ENCODE data around the gene GAL.

The GAL gene

DNA sequence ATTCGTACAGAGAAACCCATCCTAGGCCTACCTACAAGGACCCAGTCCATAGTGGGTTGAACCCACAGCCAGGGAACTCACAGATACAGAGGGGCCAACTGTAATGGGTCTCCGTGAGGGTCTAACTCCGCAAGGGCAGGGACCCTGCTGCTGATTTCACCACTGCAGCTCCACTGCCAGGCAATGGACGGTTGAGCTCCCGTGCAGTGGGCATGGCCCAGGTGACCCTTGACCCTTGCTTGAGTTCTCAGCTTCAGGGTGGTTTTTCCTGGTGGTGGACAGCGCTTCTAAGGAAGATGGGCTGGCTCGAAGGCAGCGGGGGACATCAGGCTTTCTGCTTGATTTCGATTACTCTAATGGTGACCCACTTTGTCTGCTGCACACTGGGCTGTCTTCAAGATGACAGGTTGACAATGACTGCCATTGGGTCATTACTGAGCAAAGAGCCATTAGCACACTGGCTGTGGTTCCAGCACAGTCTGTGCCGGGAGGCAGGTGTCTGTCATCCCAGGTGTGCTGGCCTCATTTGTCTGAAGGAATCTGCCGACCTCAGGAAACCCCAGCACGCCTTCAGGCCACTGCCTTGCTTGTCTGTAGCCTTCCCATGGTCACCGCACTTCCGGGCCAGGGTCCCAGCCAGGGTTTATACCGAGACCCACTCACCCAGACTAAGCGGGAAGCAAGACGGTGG, 3.7 kb upstream of the GAL start:
- in situ Hi-C loops (cut with MboI; ENCODE audit: low sequenced_read_pairs) = no loop called here

DNA sequence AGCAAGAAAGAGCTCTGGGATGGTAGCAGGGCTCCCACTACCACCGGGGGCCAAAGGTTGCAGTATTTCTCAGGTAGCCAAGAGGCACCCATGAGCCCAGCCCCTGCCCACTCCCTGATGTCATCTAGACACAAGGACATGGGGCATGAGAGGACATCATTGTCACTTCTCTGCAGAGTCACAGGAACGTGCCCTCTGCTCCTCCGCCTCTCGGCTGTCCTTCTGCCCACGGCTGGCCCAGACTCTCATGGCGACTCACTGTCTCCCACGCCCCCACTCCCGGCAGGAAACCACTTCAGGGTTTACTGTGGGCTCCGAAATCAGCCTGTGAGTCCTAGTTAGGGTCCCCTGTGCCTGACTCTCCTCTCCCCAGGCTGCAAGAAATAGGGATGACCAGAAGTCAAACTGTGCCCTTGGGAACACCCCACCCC, 1.8 kb upstream of the GAL start:
- in situ Hi-C loops (cut with MboI; ENCODE audit: low sequenced_read_pairs) = no loop called here

DNA sequence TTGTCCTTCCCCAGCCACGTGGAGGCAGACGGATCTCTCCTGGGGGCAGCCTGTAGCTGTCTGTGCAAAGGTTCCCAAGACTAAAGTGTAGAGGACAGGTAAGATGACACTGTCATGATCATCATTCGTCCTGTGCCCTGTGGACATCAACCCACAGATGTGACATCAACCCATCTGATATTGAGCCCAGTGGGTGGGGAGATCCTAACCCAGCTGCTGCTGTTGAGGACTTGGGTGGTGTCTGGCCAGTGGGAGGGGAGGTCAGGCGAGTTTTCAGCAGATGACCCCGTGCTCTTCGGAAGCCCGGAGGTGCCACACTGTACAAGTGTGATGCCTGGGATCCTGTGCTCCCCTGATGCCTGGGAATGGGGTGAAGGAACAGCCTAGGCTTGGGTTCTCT, 1.2 kb upstream of the GAL start:
- in situ Hi-C loops (cut with MboI; ENCODE audit: low sequenced_read_pairs) = no loop called here

DNA sequence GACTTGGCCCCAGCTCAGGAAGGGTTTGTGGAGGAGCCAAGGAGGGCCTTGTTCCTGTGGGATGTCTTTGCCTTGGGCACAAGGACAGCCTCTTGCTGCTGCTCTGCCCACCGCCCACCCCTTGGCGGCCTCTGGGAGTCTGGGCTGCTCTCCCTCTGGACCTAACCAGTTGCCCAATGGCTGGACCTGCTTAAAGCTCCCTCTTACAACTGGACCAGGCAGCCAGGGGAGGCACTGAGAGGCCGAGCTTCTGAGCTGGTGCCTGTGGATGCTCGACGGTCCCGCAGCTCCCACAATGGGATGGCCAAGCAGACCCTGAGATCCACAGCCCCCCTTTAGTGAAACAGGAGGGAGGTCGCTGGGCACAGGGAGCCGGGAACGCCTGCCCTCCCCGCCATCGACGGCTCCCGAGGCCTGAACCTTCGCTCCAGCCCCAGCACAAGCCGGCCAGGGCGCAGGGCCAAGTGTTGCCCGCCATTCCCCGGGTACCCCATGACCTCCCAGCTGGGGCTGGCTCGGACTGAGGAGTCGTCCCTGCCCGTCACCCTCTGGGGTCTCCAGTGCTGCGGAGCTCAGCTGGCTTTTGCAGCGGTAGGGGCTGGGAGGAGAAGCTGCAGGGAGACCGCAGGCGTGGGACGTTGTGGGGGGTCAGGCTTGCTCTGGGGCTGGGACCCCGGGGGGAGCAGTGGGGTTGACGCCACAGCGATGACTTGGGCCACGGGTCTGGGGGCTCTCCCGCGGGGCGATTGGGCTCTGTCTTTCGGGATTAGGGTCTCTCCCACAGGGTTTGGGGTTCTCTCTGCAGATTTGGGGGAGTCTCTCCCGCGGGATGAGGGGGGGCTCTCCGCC, 584 bp upstream of the GAL start:
- in situ Hi-C loops (cut with MboI; ENCODE audit: low sequenced_read_pairs) = no loop called here

DNA sequence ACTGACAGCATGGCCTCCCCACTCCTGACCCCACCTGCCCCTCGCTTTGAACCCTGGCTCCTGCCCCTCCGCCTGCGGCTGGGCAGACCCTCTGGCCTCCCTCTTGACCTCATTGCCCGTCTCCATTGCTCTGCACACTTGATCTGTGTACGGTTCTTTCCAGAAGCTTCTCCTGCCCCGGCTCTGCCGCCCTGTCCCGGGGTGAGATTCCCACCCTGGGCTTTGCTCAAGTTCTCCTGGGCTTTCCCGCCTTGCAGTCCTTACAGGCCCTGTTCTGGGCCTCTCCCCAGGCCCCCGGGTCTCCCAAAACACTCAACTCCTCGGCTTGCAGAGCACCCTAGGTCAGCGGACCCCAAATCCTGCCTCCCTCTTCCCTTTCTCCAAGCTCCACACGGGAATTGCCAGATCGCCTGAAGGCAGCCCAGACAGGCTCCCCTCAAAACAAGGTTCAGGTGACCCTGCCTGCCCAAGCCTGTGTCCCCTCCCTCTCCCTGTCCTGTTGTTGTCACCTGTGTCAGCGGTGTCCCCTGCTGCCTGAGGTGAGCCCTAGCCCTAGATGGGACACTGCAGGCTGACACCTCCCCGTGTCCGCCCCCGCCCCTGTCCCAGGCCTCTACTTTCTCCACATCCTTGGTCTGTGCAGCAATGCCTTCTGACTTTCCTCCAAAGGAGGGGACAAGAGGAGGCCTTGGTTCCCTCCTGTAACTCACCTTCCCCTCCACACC, 1.5 kb downstream of the GAL start:
- in situ Hi-C loops (cut with MboI; ENCODE audit: low sequenced_read_pairs) = no loop called here

DNA sequence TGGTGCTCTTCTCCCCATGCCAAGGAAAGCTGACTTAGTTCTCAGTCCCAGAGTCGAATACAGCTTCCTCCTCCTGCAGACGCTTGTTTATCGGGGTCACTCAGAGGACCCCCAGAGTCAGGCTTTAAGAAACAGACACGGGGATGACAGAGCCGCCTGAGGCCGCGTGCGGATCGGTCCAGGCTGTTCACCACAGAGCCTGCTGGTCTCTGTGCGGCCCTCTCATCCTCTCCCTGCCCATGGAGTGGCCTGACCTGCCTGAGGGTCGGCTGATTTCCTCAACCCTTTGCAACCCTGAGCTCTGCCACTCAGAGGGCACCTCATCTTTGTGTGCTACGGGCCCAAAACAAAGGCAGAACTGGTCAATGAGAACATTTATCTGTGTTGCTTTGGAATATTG, 2.1 kb downstream of the GAL start:
- in situ Hi-C loops (cut with MboI; ENCODE audit: low sequenced_read_pairs) = no loop called here

DNA sequence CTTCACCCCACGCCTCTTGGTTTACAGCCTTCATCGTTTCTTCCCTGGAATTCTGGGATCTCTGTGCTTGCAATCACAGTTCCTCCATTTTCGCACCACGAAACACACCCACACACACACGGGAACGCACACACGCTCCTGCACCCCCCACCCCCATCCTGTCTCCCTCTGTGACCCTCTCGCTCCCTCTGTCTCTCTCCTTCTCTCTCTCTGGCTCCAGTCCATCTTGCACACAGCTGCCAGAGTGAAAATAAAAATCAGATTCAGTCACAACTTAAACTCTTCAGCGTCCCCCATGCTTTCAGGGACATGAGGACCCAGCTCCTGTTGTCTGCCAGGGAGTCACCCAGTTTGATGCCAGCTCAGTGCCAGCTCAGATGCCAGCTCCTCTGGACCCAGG, 3.0 kb downstream of the GAL start:
- in situ Hi-C loops (cut with MboI; ENCODE audit: low sequenced_read_pairs) = no loop called here

DNA sequence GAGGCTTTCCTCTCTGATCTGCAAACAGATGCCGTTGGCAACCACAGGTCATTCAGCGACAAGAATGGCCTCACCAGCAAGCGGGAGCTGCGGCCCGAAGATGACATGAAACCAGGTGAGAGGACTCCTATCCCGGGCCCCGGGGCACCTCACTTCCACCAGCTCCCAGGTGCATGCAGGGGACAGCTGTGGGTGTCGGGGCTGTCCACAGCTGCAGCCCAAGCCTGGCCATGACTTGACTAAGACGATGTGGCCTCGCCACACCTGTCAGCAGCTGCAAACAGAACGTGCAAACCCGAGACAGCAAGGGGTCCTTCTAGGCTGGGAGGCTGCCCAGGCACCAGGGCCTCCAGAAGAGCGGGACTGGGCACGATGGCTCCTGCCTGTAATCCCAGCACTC, 3.6 kb downstream of the GAL start:
- in situ Hi-C loops (cut with MboI; ENCODE audit: low sequenced_read_pairs) = no loop called here

DNA sequence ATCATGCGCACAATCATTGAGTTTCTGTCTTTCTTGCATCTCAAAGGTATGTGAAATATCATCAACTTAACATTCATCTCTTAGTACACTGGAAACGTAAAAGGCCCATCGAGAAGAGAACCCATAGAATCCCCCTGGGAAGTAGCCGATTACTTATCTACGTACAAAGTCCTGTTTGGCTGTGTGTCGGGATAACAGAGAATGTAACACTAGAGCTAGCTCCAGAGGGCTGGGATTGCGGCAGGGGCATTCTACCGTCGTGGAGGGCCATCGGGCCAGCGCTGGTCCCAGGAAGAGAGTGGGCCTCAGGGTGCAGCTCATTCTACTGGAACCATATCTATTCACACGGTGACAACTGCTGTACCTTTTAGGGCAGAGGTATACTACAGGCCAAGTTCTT, 4.5 kb downstream of the GAL start:
- in situ Hi-C loops (cut with MboI; ENCODE audit: low sequenced_read_pairs) = no loop called here

DNA sequence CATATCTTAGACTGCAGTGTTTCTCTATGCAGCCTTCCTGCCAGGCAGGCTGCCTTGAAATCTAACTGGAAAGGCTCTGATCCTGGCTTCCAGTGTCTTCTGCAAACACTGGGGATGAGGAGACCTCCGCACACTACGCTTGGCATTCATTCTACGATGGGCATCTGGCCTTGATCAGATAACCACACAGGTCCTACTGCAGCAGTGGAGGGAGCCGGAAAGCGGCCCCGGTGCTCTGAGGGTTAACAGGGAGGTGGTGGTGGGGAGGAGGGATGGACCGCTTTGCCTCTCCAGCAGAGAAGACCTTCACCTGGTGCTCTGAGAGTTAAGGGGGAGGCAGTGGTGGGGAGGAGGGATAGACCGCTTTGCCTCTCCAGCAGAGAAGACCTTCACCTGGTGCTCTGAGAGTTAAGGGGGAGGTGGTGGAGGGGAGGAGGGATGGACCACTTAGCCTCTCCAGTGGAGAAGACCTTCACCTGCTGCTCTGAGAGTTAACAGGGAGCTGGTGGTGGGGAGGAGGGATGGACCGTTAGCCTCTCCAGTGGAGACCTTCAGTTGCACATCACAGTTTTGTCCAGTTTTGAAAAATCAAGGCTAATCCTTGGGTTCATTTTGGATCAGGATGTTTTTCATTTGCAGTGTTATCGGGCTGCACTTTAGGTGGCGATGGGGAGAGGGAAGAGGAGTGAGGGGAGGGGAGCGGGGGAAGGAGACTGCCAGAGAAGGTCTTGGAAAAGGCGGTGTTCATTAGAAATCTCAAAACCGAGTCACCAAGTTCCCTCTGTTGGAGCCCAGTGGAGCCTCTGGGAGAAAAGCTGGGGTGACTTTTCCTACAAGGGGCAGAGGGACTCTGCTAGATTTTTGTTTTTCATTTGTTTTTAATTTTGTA, 5.6 kb downstream of the GAL start:
- in situ Hi-C loops (cut with MboI; ENCODE audit: low sequenced_read_pairs) = no loop called here

DNA sequence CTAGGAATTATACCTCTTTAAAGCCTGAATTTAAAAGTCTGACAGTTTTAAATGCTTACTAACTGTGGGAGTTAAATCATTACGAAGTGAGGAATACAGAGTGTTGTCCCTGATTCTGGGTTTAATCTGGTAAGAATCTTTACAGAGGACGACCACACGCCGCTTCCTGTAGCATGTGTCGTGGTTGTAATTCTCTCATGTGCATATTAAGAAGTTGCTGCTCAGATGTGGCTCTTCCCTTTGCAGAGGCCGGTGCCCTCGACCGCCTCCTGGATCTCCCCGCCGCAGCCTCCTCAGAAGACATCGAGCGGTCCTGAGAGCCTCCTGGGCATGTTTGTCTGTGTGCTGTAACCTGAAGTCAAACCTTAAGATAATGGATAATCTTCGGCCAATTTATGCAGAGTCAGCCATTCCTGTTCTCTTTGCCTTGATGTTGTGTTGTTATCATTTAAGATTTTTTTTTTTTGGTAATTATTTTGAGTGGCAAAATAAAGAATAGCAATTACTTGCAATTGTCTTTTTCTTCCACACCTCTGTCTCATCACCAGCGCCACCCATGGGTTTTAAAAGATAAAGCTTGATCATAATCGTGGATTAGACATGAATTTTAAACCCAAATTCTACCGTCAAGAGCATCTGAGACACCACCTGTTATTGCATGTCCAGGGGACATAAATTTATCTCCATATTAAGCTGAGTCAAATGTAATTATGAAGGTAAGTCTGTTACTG, 6.5 kb downstream of the GAL start:
- in situ Hi-C loops (cut with MboI; ENCODE audit: low sequenced_read_pairs) = no loop called here

DNA sequence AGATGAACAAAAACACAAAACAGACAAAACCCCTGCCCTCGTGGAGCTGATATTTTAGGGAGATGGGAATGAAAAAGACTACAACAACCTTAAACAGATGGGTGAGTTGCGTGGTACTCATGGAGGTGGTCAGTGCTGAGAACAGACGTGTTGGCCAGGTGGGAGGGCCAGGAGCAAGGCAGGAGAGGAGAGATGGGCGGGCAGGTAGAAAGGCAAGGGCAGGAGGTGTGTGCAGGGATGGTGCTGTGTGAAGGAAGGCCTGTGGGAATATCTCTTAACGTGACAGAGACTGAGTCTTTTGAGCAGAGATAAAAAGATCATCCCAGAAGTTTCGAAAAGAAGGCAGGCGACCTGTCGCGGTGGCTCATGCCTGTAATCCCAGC, 7.0 kb downstream of the GAL start:
- in situ Hi-C loops (cut with MboI; ENCODE audit: low sequenced_read_pairs) = no loop called here

DNA sequence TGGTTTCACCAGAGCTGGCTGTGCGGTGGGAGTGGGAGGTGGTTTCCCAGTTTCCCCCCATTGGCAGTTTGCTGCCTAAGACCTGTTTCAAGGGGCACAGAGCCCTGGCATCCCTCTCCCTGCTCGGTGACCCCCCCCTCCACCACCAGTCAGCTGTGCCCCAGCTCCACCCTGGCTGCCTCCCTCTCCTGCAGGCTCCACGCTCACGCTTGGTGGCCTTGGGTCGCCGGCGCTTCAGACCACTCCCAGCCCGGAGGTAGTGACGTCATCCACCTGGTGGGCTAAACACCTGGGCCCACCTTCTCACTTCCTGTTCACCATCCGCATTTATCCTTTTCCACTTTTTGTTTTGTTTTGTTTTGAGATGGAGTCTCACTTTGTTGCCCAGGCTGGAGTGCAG, 7.8 kb downstream of the GAL start:
- in situ Hi-C loops (cut with MboI; ENCODE audit: low sequenced_read_pairs) = no loop called here

DNA sequence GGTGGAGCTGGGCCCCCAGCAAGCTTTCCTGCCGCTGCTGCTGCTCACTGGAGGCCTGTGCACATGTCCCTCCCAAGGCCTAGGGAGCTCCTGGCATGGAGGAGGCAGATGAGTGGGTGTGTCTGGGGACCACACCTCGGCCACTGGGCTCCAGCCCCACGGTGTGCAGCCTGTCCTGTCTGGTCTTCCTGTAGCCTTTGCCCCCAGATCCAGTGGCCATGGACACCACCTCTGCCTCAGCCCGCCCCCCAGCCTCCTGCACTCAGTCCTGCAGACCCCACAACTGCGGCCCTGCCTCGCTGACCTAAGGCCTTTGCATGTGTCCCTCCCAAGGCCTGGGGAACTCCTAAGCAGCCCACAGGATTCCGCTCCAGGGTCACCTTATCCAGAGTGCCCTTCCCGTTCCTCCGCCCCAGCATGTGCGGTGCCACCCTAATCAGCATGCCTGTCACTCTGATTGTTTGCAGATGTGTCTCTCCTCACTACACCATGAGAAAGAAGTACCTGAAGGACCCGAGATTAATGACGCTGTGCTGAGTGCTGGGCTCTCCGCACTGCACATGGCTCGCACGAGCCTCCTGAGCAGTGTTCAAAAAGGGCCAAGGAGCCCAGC, 8.6 kb downstream of the GAL start:
- in situ Hi-C loops (cut with MboI; ENCODE audit: low sequenced_read_pairs) = no loop called here

DNA sequence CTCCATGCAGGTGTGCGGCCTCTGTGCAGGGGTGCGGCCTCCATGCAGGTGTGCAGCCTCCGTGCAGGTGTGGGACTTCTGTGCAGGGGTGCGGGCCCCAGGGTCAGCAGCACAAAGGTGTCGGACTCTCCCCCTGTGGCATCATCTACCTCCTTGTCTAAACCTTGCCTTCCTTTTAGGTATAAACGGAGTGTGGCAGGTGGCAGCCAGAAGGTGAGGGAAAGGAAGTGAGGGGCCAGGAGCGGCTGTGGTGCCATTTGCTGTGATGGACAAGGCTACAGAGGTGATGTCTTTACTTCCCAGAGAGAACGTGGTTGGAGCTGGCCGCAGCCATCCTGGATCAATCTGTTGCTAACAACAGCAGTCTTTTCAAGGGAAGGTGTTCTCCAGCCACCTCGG, 9.1 kb downstream of the GAL start:
- in situ Hi-C loops (cut with MboI; ENCODE audit: low sequenced_read_pairs) = no loop called here

DNA sequence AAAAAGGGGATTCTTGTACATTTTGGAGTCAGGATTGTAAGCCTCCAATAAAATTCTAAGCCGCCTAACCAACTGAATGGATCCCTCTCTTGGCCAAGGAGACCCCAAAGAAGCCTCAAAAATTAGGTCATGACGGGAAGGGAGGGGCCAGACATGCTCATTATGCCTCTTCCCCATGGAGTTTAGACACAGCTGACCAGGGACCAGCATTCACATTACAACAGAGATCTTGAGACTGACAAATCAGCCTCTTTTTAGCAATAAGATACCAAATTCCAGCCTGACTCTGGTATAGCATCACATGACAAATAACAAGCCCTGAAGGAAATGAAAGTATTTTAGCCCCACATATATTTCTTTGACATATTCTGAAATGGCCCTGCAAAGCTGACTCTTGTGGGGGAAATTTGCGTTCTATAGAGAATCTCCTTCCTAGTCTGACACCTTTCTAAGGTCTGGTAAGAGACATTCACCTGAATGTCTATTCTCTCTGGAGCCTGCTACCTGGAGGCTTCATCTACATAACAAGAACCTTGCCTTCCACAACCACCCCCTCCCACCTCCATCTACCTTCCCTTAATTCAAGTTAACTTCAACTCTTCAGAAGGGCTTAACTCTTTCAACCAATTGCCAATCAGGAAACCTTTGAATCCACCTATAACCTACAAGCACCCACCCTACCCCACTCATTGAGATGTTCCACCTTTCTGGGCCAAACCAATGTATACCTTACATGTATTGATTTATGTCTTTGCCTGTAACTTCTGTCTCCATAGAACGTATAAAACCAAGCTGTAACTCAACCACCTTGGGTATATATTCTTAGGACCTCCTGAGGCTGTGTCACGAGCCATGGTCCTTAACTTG, 10.3 kb downstream of the GAL start:
- in situ Hi-C loops (cut with MboI; ENCODE audit: low sequenced_read_pairs) = no loop called here

DNA sequence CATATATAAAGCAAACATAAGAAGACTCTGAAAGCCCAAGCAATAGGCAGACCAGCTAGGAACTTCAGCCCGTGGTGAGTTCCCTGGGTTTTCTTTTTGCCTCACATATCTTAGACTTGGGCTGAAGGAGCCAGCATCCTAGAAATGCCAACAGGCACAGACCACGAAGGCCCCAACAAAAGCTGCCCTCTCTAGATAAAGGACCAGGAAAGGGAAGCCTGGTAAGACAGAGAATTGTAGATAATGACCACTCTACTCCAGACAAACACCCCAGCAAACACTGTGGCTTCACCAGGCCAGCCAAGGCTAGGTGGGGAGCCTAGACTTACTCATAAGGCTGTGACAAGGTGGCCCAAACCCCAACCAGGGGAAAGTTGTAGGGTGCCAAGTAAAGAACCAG, 11.2 kb downstream of the GAL start:
- in situ Hi-C loops (cut with MboI; ENCODE audit: low sequenced_read_pairs) = no loop called here

DNA sequence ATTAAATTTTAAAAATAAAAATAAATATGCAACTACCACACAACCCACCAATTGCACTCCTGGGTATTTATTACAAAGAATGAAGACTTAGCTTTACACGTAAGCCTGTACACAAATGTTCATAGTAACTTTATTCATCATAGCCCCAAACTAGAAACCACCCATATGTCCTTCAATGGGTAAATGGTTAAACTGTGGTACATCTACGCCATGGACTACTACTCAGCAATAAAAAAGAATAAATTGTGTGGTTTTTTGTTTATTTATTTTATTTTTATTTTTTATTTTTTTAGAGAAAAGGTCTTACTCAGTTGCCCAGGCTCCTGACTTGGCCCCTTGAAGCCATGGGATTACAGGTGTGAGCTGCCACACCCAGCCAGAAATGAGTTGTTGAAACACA, 14.6 kb downstream of the GAL start:
- in situ Hi-C loops (cut with MboI; ENCODE audit: low sequenced_read_pairs) = no loop called here

DNA sequence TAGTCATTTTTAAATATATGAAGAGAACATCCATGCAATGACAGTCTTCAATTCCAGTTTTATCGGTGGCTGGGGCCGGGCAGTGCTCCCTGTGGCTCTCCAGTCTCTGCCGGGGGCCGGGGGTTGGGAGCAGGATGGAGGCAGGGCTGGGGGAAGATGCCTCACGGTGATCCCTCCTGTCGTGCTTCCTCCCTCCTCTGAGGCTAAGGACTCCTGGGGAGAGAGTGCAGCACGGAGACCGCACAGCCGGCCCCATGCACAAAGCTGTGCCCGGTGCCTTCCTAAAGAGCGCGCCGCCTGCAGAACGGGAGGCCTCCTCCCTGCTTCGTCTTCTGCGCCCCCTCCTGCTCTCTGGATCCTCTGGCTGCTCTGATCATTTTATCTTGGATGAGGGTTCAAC, 20.5 kb downstream of the GAL start:
- in situ Hi-C loops (cut with MboI; ENCODE audit: low sequenced_read_pairs) = no loop called here

All from hTERT RPE-1 (cell line).